Measurements from ENCODE around the gene RNF208.

Gene RNF208

DNA sequence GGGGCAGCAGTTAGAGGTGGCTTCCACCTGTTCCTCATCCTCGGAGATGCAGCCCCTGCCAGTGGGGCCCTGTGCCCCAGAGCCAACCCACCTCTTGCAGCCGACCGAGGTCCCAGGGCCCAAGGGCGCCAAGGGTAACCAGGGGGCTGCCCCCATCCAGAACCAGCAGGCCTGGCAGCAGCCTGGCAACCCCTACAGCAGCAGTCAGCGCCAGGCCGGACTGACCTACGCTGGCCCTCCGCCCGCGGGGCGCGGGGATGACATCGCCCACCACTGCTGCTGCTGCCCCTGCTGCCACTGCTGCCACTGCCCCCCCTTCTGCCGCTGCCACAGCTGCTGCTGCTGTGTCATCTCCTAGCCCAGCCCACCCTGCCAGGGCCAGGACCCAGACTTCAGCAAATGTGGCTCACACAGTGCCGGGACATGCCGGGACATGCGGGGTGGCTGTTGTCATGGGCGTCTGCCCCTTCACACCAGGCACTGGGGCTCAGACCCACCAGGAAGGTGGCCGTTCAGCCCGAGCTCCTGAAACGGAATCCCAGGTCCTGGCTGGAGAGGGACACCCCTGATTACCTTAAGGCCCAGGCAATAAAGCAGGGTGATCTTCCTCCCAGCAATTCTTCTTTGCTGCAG lies 3.8 kb upstream of the RNF208 start:
- Histone ChIP-seq H3K36me3 (ENCODE audit: control insufficient read depth, insufficient read depth, low read length) (no peaks in the 10 kb centered on the region), H3K4me1 (ENCODE audit: control insufficient read depth, insufficient read depth, low read length) (peaks cover 8% of the 10 kb centered on the region), H3K27ac (ENCODE audit: low read depth, low read length) (no peak overlapping the region), H3K27me3 (ENCODE audit: control insufficient read depth, insufficient read depth, low read length) (peaks cover 24% of the 10 kb centered on the region), H3K9ac (ENCODE audit: low read length) (no peak overlapping the region), H3K4me3 (ENCODE audit: low read length) (no peak overlapping the region)

DNA sequence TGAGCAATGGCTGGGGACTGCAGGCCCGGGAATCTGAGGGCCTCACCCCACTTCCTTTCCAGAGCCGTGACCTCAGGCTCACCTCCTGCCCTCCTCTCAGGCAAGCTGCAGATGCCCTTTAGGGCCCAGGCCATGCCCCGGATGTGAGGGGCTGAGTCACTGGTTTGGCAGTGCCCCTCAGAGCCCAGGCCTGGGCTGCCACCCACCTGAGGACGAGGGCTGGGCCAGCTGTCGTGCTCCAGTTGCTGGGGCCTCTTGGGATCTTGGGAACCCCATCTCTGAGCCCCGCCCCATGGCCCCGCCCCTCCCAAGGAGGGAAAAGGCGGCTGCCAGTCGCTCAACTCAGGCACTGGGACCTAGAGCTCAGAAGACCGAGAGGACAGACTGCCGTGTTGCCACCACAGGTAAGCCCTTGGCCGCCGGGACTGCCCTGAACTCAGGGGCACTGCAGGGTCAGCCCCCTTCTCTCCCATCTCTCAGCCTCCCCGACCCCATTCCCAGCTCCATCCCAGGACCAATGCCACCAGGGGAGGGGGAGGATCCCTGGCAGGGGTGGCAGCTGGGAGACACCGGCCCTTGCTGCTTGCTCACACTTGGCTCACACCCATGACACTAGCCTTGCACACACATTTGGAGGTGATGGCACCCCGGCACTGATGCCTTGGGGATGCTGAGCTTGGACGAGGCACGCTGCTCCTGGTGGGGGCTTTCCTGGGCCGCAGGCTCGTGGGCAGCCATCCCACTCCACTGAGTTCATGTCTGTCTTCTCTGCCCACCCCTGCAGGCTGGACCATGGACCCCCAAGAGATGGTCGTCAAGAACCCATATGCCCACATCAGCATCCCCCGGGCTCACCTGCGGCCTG lies 3.0 kb upstream of the RNF208 start, which contains the start of gene CYSRT1:
TSS of gene CYSRT1 (plus strand) at position 345 of the 865 bp plus-strand sequence. CDS start at position 793, 448 bp downstream.
- H3K36me3 ChIP-seq (ENCODE audit: control insufficient read depth, insufficient read depth, low read length) = no peaks in the 10 kb centered on the region
- peaks cover 8% of the 10 kb centered on the region for H3K4me1 ChIP-seq (ENCODE audit: control insufficient read depth, insufficient read depth, low read length)
- peak within 1 kb of the TSS; percentile 70 for H3K4me3 ChIP-seq (ENCODE audit: low read length)
- H3K27me3 ChIP-seq (ENCODE audit: control insufficient read depth, insufficient read depth, low read length) = peaks cover 16% of the 10 kb centered on the region
- peak within 1 kb of the TSS; percentile 97 for H3K9ac ChIP-seq (ENCODE audit: low read length)
- peak within 1 kb of the TSS; percentile 91 for H3K27ac ChIP-seq (ENCODE audit: low read depth, low read length)

DNA sequence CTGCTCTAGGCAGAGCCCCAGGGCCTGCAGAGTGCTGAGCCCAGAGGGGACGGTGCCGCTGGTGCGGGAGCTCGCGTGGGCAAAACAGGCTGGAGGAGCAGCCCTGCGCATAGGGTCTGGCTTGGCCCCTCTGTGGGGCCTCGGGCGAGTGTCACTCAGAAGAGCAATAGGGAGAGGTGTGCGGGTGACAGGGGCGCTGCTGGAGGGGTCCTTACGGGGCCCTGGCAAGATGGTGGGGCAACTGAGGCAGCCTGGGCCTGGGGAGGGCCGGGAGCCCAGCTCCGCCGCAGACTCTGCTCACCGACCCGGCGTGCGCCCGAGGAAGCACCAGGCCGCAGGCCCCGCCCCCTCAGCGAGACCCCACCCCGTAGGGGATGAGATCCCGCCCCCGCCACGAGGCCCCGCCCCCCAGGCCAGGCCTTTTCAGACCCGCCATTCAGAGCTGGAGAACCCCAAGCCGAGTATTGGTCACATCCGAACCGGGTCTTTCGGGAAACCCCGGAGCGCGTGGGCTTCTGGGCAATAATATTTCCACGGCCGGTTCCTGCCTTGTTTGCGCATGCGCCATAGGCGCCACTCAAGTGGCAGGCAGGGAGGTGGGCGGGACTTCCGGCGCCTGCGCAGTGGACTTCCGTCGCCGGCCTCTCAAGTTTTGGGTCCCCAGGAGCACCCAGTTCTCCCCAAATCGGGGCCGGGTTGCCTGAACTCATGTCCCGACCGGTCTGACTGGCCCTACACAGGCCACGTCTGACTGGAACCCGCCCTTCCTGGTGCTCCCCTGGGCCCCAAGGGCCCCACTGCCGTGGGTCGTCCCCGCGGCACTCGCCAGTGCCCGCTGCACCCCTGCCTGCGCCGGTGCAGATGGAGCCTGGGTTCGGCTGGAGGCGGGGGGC lies 1.3 kb upstream of the RNF208 start:
- peaks cover 8% of the 10 kb centered on the region for H3K4me1 ChIP-seq (ENCODE audit: control insufficient read depth, insufficient read depth, low read length)
- H3K36me3 ChIP-seq (ENCODE audit: control insufficient read depth, insufficient read depth, low read length) = no peaks in the 10 kb centered on the region
- H3K9ac ChIP-seq (ENCODE audit: low read length) = peak overlapping the region; percentile 97
- H3K4me3 ChIP-seq (ENCODE audit: low read length) = peak overlapping the region; percentile 71
- peaks cover under 1% of the 10 kb centered on the region for H3K27me3 ChIP-seq (ENCODE audit: control insufficient read depth, insufficient read depth, low read length)
- peak overlapping the region; percentile 91 for H3K27ac ChIP-seq (ENCODE audit: low read depth, low read length)

DNA sequence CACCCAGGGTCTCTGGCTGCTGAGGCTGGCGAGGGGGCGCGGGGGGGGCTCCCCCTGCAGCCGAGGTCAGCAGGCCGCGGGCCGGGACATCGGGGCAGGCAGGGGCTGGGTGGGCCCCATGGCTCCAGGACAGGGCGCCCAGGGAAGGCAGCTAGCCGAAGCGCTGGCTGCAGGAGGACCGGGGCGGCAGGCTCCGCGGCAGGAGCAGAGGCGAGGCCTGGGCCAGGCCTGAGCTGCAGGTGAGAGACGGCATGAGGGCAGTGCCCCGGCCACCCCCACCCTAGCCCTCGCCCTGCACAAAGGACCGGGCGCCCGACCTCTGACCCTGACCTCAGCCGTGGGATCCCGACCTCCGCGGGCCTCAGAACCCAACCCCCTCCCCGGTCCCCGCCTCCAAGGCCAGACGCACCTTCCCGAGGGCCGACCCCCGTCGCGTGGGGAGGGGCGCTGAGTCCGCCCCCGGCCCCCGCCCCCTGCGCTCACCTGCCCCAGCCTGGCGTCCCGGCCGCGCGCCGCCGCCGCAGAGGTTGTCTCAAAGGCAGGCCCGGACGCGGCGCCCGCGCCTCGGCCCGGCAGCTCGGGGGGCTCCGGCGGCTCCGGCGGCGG lies 431 bp downstream of the RNF208 start:
- Histone ChIP-seq H3K4me3 (ENCODE audit: low read length) (peak overlapping the region; percentile 13), H3K9ac (ENCODE audit: low read length) (no peak overlapping the region), H3K27ac (ENCODE audit: low read depth, low read length) (no peak overlapping the region), H3K27me3 (ENCODE audit: control insufficient read depth, insufficient read depth, low read length) (no peaks in the 10 kb centered on the region), H3K36me3 (ENCODE audit: control insufficient read depth, insufficient read depth, low read length) (no peaks in the 10 kb centered on the region), H3K4me1 (ENCODE audit: control insufficient read depth, insufficient read depth, low read length) (peaks cover 8% of the 10 kb centered on the region)

DNA sequence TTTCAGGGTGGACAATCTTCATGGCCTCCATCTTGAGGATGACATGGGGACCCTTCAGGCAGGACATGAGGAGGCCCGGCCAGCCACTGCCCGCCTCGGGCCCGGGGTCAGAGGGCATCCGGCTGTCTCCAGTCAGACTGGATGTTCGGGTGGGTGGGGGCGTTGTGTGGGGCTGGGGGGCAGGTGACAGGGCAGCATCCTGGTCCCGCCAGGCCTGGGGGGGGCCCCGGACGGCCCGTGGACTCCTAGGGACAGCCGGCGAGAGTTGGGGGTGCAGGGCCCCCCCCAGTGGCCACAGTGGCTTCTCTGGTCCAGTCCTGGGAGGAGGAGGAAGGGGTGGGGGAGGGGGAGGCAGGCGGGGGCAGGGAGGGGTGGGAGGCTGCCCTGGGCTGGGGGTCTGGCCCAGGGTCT lies 940 bp downstream of the RNF208 start:
- no peak overlapping the region for H3K4me3 ChIP-seq (ENCODE audit: low read length)
- no peak overlapping the region for H3K9ac ChIP-seq (ENCODE audit: low read length)
- H3K36me3 ChIP-seq (ENCODE audit: control insufficient read depth, insufficient read depth, low read length) = peaks cover 1% of the 10 kb centered on the region
- no peak overlapping the region for H3K27ac ChIP-seq (ENCODE audit: low read depth, low read length)
- no peaks in the 10 kb centered on the region for H3K27me3 ChIP-seq (ENCODE audit: control insufficient read depth, insufficient read depth, low read length)
- H3K4me1 ChIP-seq (ENCODE audit: control insufficient read depth, insufficient read depth, low read length) = peaks cover 8% of the 10 kb centered on the region

DNA sequence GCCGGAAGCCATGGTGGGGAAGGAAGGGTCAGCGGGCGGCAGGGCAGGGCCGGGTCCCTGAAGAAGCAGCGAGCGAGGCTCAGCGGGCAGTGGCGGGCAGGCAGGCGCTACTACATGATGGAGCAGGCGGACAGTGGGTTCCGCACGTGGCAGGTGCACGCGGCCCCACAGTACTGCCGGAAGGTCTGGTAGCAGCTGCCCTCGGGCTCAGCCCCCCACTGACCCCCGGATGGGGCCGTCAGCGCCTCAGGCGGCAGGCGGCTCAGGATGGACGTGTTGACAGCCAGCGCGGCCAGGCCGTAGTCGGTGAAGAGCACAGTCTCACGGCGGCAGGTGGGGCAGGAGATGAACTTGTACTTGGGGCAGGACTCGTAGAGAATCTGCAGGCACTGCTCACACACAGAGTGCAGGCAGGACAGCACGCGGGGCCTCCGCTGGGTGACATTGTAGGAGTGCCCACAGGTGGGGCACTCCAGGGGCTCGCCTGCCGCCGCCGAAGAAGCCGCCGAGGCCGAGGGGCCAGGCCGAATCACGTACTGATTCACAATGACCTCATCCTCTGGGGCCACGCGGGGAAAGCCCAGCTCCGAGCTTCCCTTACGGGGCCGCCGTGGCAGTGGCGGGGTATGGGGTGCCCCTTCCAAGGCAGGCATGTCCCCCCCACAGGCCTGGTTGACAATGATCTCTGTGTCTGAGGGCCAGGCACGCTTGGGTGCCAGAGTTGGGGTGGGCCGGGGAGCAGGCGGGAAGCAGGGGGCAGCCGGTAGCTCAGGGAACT lies 1.5 kb downstream of the RNF208 start:
- Histone ChIP-seq H3K27me3 (ENCODE audit: control insufficient read depth, insufficient read depth, low read length) (no peaks in the 10 kb centered on the region), H3K4me1 (ENCODE audit: control insufficient read depth, insufficient read depth, low read length) (peaks cover 8% of the 10 kb centered on the region), H3K27ac (ENCODE audit: low read depth, low read length) (no peak overlapping the region), H3K9ac (ENCODE audit: low read length) (no peak overlapping the region), H3K4me3 (ENCODE audit: low read length) (no peak overlapping the region), H3K36me3 (ENCODE audit: control insufficient read depth, insufficient read depth, low read length) (peaks cover 2% of the 10 kb centered on the region)

DNA sequence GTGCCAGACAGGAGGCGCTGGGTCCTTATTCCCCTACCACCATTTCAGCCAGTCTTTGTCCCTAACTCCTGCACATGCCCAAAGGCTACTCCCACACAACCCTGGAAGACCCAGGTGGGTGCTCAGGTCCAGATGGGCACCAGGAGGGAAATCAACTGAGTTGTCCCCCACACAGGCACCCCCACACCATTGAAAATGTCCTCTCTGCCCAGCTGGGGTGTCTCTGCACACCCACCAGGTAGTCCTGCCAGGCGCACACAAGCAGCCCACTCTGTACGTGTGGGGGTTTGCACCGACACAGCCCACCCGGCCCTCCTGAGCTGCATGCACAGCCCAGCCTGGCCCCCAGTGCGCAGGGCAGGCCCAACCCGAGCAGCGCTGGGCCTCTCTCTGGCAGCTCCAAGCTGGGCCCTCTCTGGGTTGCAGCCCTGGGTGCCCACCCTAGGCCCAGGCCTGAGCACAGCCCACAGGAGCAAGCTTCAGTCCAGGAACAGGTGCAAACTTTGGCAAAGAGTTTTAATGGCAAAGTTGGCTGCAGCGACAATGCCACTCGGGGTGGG lies 2.2 kb downstream of the RNF208 start:
- Histone ChIP-seq H3K27ac (ENCODE audit: low read depth, low read length) (no peak overlapping the region), H3K27me3 (ENCODE audit: control insufficient read depth, insufficient read depth, low read length) (no peaks in the 10 kb centered on the region), H3K36me3 (ENCODE audit: control insufficient read depth, insufficient read depth, low read length) (peaks cover 2% of the 10 kb centered on the region), H3K9ac (ENCODE audit: low read length) (no peak overlapping the region), H3K4me3 (ENCODE audit: low read length) (no peak overlapping the region), H3K4me1 (ENCODE audit: control insufficient read depth, insufficient read depth, low read length) (peaks cover 8% of the 10 kb centered on the region)

DNA sequence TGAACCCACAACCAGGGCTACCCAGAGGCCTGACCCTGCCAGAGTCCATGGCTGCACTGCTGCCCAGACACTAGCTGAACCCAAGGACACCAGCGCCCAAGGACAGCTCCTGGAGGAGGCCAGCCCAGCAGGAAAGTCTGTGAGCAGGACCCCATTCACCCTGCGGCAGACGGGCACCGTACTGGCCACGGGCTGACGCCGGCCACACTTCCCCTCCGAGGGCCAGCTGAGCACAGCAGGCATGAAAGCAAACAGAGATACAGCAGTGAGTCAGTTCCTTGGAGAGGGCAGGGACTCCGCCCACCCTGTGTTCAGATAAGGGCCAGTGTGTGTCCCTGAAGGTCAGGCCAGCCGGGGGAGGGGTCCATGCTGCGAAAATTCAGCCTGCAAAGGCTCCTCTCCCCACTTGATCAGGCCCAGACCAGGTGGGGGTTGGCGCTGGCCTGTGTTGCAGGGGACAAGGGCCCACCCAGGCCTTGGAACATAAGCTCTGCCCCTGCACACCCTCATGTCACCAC lies 3.2 kb downstream of the RNF208 start:
- no peak overlapping the region for H3K9ac ChIP-seq (ENCODE audit: low read length)
- peaks cover 2% of the 10 kb centered on the region for H3K36me3 ChIP-seq (ENCODE audit: control insufficient read depth, insufficient read depth, low read length)
- no peak overlapping the region for H3K4me3 ChIP-seq (ENCODE audit: low read length)
- no peaks in the 10 kb centered on the region for H3K27me3 ChIP-seq (ENCODE audit: control insufficient read depth, insufficient read depth, low read length)
- no peak overlapping the region for H3K27ac ChIP-seq (ENCODE audit: low read depth, low read length)
- H3K4me1 ChIP-seq (ENCODE audit: control insufficient read depth, insufficient read depth, low read length) = peaks cover 6% of the 10 kb centered on the region

DNA sequence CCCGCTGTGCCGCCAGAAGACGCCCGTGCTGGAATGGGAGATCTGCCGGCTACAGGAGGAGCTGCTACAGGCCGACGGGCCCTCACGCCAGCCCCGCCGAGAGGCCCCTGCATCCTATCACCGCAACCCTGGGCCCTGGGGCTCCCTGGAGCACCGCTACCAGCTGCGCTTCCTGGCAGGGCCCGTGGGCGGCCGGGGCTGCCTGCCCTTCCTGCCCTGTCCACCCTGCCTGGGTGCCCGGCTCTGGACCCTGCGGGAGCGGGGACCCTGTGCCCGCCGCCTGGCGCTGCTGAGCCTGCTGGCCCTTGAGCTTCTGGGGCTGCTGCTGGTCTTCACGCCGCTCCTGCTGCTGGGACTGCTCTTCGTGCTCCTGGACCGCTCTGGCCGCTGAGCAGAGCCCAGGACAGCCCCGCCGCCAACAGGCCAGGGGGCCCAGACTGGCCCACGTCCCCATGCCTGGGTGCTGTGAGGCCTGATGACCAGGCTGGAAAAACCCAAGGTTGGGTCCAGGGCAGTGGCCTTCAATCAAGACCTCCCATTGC lies 3.8 kb downstream of the RNF208 start:
- Histone ChIP-seq H3K36me3 (ENCODE audit: control insufficient read depth, insufficient read depth, low read length) (peaks cover 2% of the 10 kb centered on the region), H3K27ac (ENCODE audit: low read depth, low read length) (no peak overlapping the region), H3K27me3 (ENCODE audit: control insufficient read depth, insufficient read depth, low read length) (no peaks in the 10 kb centered on the region), H3K9ac (ENCODE audit: low read length) (no peak overlapping the region), H3K4me3 (ENCODE audit: low read length) (peak overlapping the region; percentile 48), H3K4me1 (ENCODE audit: control insufficient read depth, insufficient read depth, low read length) (peaks cover 6% of the 10 kb centered on the region)

DNA sequence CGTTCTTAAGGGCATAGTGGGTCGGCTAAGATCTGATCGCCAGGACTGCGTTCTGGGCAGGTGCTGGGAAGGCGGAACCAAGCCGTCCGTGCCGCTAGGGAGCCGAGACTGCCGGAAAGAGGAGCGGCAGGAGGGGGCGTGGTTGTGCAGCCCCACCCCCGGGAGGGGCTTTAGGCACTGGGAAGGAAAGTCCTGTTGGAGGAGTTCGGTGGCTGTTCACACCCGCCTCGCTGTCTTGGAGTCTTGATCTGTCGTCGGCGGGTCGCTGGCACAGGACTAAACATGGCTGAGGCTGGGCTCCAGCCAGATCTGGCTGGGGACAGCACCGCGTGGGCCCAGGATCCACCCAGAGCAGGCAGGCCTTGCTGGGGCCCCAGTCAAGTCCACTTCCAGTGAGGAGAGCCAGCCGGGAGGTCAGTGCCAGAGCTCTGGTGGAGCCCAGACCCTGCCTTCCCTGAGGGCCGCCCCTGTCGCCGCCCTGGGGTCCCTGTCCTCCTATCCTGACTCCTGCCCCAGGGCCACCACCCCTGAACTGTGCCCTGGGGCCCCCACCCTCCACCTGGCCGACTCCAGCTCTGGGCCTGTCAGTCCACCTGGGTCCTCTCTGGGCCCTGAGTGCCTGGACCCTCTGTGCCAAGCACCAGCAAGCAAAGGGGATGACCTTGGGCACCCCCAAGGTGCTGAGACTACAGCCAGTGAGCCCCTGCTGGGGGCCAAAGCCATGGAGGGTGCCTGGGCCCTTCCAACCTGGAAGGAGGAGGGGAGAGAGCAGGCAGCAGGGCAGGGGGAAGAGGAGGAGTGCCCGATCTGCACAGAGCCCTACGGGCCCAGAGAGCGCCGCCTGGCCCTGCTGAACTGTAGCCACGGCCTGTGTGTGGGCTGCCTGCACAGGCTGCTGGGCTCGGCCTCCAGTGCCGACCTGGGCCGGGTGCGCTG lies 4.5 kb downstream of the RNF208 start:
- H3K9ac ChIP-seq (ENCODE audit: low read length) = peak overlapping the region; percentile 30
- no peaks in the 10 kb centered on the region for H3K27me3 ChIP-seq (ENCODE audit: control insufficient read depth, insufficient read depth, low read length)
- no peak overlapping the region for H3K27ac ChIP-seq (ENCODE audit: low read depth, low read length)
- no peaks in the 10 kb centered on the region for H3K4me1 ChIP-seq (ENCODE audit: control insufficient read depth, insufficient read depth, low read length)
- H3K36me3 ChIP-seq (ENCODE audit: control insufficient read depth, insufficient read depth, low read length) = peaks cover 2% of the 10 kb centered on the region
- H3K4me3 ChIP-seq (ENCODE audit: low read length) = peak overlapping the region; percentile 48
